Gastrocnemius medialis (tissue), 4 donors: ENCODE data around the gene ADAP1.

Experiments used
- POLR2A ChIP-seq, 2 donors: fragments of 450-650 bp; IDR thresholded peaks; one replicate each; pipeline ENCODE4 v1.6.1; 2017; ENCODE audit warnings: antibody characterized with exemption in 2 of 2, mild to moderate bottlenecking in 2 of 2, moderate library complexity in 2 of 2
- TF ChIP-seq, protein P1 (sequence below), 5 experiments: fragments of 450-650 bp in 3 of 5; fragments of 200-600 bp in 2 of 5; sonication (generic) in 2 of 5; IDR thresholded peaks in 4 of 5; conservative IDR thresholded peaks in 1 of 5; 1 replicate in 4 of 5; 2 replicates in 1 of 5; pipeline ENCODE4 v1.5.1; 2016 to 2019; ENCODE audit warnings: antibody characterized with exemption in 5 of 5, mild to moderate bottlenecking in 3 of 5, moderate library complexity in 3 of 5

DNA sequence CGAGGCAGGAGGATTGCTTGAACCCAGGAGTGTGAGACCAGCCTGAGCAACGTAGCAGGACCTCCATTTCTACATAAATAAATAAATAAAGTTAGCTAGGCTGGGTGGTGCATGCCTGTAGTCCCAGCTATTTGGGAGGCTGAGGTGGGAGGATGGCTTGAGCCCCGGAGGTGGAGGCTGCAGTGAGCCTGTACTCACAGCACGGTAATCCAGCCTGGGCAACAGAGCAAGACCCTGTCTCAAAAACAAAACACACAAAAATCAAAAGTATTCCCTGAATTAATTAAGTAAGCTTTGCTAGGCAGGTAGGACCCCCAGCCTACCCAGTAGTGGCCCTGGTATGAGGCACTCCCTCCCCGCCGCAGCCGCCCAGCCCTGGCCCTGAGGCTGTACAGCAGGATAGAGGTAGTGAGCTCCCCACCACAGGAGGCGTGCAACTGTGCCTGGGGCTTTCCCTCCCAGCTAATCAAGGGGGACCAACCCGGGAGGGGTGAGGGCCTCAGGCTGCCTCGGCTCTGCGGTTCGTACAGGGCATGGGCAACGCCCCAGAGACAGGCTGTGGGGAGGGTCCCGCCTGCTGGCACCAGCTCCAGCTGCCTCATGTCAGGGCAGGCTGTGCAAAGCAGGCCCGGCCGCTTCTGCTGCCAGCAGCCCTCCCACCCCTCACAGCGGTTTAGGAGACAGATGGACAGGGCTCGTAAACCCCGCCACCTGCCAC lies 27.5 kb upstream of the ADAP1 start:
- TF ChIP-seq, protein P1, sequence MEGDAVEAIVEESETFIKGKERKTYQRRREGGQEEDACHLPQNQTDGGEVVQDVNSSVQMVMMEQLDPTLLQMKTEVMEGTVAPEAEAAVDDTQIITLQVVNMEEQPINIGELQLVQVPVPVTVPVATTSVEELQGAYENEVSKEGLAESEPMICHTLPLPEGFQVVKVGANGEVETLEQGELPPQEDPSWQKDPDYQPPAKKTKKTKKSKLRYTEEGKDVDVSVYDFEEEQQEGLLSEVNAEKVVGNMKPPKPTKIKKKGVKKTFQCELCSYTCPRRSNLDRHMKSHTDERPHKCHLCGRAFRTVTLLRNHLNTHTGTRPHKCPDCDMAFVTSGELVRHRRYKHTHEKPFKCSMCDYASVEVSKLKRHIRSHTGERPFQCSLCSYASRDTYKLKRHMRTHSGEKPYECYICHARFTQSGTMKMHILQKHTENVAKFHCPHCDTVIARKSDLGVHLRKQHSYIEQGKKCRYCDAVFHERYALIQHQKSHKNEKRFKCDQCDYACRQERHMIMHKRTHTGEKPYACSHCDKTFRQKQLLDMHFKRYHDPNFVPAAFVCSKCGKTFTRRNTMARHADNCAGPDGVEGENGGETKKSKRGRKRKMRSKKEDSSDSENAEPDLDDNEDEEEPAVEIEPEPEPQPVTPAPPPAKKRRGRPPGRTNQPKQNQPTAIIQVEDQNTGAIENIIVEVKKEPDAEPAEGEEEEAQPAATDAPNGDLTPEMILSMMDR (IDR thresholded peaks at IDR 0.05 in 4 of 5, conservative IDR thresholded peaks at IDR 0.05 in 1 of 5): no peak
- no peak for TF ChIP-seq POLR2A (IDR thresholded peaks at IDR 0.05)
